HG03439 (cell line): Measurements from ENCODE around the gene TMEM201.

Experiments
- ATAC-seq: cut with Tn5 transposase; IDR thresholded peaks from one replicate; pipeline ENCODE4 v1.9.1; 2021; ENCODE audit warnings: mild to moderate bottlenecking, moderate library complexity; ENCODE audit not compliant: unreplicated experiment

The TMEM201 gene

DNA sequence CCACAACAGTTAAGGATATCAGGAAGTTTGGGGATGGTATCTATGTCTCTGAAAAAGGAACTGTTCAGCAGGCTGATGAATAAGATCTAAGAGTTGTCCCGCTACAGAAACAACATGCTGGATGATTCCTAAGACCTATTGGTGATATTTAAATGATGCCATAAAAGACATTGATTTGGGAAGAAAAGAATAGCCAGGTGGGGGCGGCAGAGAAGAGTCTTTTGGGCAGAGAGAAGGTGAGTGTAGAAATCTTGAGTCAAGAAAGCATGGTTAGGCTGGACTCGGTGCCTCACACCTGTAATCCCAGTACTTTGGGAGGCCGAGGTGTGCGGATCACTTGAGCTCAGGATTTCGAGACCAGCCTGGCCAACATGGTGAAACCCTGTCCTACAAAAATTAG, 11.8 kb upstream of the TMEM201 start:
- ATAC-seq, result no peak

DNA sequence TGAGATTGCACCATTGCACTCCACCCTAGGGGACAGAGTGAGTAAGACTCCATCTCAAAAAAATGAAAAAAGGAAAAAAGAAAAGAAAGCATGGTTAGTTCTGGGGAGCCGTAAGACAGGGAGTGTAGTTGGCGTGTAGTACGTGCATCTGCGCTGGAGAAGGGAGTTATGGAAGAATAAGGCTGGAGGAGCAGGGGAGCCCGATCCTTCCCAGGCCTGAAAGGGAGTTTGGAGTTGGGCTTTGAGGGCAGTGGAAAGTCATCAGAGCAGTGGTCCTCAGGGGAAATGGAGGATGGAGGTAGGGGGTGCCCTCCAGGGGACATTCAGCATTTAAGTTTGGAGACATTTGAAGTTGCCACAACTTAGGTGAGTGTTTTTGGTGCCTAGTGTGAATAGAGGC, 11.3 kb upstream of the TMEM201 start:
- no peak for ATAC-seq

GRCh38 chr1:9580942-9581341, 7.8 kb upstream of the TMEM201 start:
- no peak for ATAC-seq

GRCh38 chr1:9586147-9586766, 2.5 kb upstream of the TMEM201 start:
- no peak for ATAC-seq

DNA sequence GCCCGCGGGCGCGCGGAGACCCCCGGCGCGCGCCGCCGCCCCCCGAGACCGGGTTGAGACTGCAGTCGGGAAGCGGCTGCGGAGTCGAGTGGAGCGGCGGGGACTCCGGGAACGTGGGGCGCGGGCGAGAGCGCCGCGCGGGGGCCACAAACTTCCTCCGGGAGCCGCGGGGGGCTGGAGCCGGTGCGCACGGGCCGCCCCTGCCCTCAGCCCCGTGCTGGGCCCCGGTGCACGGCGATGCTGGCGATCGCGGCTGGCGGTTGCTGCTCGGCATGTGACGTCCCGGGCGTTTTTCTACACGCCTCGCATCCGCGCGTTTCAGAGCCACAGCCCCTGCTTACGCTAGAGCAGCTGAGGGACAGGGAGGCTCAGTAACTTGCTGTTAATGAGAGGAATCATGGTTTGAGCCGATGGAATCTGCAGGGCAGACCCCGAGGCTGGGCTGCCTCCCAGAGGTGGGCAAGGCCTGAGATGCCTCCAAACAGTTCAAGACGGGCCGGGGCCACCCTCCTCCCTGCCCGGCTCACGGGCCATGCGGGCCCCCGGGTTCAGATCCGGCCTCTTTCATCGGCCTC, 520 bp downstream of the TMEM201 start:
- peak; percentile 19 for ATAC-seq

DNA sequence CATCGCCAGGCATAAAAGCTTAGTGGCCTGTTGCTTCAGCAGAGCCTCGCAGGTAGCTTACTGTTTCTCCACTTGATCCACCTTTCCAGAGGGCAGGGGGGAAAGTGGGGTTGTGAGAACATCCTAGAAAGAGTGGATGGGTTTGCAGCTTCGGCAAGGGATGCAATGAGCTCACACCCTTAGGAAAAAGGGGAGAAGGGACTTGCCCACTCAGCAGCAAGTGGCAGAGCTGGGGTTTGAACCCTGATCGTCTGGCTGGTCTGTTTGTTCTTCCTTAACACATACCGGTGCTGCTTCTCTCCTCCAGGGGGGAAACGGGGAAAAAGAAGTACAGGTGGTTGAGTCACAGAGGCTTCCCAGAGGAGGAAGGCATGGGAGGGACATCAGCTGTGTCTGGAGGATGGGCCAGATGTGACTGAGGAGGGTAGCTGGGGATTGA, 1.0 kb downstream of the TMEM201 start:
- ATAC-seq, result no peak

DNA sequence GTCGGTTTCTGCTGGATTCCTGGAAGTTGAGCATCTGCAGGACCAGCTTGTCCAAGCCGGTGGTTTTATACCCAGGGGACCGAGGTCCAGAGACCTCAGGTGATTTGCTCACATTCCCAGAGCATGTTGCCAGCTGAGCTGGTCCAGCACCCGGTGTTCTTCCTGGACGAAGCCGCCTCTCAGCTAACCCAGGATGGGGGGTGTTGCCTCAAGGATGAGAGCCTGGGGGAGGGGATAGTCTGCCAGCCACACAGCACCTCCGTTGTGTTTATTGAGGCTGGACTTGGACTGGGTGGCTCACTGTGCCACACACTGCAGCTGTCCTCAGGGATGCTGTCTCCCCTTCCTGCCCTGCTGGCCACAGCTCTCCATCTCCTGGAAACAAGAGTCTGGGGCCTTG, 1.5 kb downstream of the TMEM201 start:
- ATAC-seq, result no peak

DNA sequence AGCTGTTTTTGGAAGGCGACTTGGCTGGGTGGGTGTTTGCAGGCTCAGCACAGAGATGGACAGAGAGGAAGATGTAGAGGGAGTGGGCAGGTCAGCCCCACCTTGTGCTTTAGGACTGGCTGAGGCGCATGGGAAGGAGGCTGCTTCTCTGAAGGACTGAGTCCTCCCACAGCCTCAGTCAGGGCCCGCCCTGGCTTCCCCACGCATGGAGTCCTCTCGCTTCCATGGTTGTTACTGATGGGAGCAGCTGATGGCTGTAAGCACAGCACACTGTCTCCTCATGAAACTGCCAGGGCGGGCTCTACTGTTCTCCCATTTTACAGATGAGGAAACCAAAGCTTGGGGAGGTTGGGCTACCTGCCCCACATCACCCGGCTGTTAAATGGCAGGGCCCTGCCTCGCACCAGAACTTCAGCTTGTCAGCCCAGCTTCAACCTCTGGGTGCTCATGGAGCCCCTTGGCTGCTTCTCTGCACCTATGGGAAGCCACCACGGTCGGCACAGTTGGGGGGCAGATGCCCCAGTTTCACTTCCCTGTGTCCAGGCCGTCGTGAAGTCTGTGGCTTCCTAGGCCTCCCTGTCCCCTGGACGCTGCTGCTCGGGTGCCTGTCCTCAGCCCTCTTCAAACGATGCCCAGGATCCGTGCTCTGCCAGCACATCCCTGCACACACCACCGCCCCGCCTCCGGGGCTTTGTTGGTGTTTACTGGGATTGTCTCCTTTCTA, 2.4 kb downstream of the TMEM201 start:
- ATAC-seq, result no peak

DNA sequence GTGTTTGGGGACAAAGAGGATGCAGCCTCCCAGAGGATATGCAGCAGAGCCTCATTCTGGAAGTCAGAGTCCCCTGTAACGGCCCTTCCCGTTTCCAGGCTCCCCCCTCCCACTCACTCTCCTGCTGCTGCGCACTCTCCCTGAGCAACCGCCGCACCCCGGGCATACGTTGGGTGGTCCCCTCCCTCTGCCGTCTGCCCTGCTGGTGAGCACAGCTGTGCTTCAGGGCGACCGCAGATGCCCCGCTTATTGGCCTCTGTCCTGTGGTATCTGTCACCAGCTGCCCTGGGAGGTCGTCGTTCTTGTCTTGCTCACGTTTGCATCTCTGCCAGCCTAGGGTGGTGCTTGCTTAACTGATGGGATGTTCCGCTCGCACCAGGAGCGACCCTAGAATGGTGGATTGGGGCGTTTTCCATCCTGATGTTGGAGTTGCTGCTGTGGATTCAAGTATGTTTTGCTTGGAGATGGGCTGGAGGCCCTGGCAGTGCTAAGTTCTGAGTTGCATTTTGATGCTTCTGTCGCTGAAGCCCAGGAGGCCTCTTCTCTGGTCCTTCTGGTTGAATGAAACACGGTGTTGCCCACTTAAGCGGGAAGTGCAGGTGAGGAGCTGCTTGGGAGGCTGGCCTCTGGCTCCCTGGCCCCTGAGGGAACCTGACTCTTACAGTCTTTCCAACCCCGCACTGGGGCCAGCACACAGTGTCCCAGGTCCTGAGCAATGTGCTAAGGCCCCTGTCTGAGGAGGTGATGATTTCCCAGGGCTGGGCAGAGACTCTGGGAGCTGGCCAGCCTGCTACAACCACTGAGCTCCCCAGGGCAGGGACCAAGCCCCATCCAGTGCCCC, 3.2 kb downstream of the TMEM201 start:
- ATAC-seq, result no peak

DNA sequence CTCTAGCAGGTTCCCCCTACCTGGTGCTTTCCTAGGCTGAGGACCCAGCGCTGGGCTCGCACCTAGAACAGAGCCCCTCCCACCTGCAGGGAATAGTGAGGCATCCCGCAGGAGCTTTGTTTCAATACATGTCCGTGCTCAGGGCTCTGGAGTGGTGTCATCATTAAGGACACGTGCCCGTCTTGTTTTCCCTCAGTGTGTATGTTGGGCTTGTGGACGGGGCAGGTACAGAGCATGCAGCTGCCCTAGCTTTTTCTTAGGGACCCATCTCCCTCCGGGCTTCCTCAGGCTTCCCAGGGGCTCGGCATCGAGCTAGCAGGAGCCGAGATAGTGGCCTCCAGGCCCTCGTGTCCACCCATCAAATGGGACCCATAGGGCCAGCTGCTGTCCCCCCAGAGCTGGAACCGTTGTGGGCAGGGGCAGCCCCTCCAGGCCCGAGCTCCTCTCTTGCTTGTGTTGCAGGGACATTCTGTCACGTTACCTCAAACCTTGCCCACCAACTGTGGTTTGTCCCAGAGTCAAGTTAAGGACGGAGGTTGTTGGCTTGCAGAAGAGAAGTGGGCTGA, 3.9 kb downstream of the TMEM201 start:
- ATAC-seq, result no peak

- no peak for ATAC-seq
These were observed 4.4 kb downstream of the TMEM201 start for GRCh38 chr1:9593147-9593491.

- no peak for ATAC-seq
These were observed 5.1 kb downstream of the TMEM201 start for GRCh38 chr1:9593492-9594465.

DNA sequence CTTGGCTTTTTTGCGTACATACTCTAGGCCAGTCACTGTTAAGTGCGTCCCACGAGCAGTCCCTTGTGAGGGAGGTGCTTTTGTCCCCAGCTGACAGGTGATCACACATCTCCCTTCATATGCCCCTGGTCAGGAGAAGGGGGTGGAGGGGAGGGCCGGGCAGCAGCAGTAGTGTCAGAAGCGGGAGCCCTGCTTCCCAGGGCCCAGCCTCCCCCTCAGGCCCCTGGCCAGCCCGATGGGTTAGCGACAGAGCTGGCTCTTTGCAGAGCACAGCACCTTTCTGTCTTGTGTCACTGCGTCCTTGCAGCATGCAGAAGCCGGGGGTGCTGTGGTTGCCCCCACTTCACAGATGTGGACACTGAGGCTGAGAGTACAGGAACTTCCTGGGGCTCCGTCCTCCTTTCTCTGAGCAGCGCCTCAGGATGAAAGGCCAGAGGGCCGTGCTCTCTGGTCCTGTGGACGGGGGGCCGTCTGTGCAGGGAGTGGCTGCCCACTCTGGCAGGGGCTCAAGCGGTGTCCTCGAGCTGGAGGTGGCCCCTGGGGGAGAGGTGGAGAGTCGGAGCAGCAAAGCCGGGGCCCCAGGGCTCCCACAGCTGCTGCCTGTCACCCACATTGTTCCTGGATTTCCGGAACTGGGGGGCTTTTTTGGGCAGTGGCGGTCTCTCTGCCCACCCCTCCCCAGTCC, 5.9 kb downstream of the TMEM201 start:
- ATAC-seq, result no peak

- no peak for ATAC-seq
These were observed 6.7 kb downstream of the TMEM201 start for GRCh38 chr1:9595156-9595967.

DNA sequence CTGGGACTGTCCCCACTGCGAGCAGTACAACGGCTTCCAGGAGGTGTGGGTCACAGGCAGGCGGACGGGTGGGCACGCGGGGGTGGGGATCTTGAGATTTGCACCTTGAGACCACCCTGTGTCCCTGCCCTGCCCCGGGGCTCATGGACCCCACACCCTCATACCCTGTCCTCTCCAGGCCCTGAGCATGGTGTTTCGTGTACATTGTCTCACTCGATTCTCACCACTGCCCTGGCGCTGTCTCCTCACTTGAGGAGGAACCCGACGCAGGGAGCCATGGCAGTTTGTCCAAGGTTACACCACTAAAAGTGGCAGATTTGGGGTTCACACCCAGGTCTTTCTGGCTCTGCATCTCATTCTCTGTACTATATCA, 7.2 kb downstream of the TMEM201 start:
- ATAC-seq, result no peak

DNA sequence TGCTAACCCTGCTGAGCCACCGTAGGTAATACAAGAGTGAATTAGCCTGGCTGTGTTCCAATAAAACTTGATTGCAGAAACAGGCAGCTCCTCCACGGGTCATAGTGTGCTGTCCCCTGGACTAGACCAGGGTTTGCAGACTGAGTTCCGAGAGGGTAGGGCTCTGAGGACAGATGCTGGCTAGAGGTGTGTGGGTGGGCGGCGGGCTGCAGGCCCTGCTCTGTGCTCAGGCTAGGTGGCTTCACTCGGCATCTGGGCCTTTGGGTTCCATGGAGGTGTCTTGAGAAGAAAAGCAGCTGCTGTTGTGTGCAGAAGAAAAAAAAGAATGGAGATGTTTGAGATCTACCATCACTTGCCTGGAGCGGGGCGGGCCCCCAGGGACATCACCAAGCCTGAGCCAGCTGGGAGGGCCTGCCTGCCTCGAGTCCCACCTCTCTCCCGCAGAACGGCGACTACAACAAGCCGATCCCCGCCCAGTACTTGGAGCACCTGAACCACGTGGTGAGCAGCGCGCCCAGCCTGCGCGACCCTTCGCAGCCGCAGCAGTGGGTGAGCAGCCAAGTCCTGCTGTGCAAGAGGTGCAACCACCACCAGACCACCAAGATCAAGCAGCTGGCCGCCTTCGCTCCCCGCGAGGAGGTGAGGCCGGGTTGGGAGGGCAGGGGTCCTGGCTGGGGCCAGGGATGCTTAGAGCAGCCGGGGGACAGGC, 7.9 kb downstream of the TMEM201 start:
- ATAC-seq, result no peak

GRCh38 chr1:9597361-9598315, 8.9 kb downstream of the TMEM201 start:
- ATAC-seq, result no peak
